Urinary bladder (tissue), 4 donors: ENCODE data around the gene SLC36A1. TPM values are rescaled to one million over a fixed set of nuclear protein-coding genes. Genes with fewer than 3 reads are reported as not detected.
"Not testable (repeated sequence)": the region's sequence is repeated elsewhere in the genome, so short reads cannot be mapped to it uniquely, and the experiment has no call there.

Experiments used
- DNase-seq: peaks from one replicate; pipeline ENCODE4 v3.0.0-alpha.2; 2015; ENCODE audit errors: extremely low spot score
- H3K27ac ChIP-seq: one replicate; pipeline ENCODE4 v1.5.1; 2013; ENCODE audit warnings: low read depth, mild to moderate bottlenecking, moderate library complexity
- H3K36me3 ChIP-seq: one replicate; pipeline ENCODE4 v1.6.1; 2013; ENCODE audit warnings: mild to moderate bottlenecking, moderate library complexity; ENCODE audit not compliant: insufficient read depth
- H3K4me1 ChIP-seq: one replicate; pipeline ENCODE4 v1.6.1; 2013; ENCODE audit warnings: mild to moderate bottlenecking, moderate library complexity; ENCODE audit not compliant: insufficient read depth
- H3K4me3 ChIP-seq: one replicate; pipeline ENCODE4 v1.5.1; 2013; ENCODE audit warnings: low read depth, low read length
- WGBS: extraction: QIAGEN DNeasy Blood & Tissue Kit; methylation state at CpG from one replicate; pipeline ENCODE4 v1.1.7; 2013; 5-methylcytosine and 5-hydroxymethylcytosine counted together
- polyA plus RNA-seq: library from polyadenylated mRNA; stranded (reverse); fragments of 200-250 nt; gene quantifications from one replicate; pipeline ENCODE4 v1.2.3, GENCODE V29; 2013
- total RNA-seq: library from RNA; depleted of rRNA; stranded (reverse); fragments of >200 nt; gene quantifications from one replicate; pipeline ENCODE4 v1.2.3, GENCODE V29; 2014
- donor health status: healthy with polysubstance abuse.
- donor health status: healthy.

SLC36A1 gene
- total and polyA plus RNA-seq, 2 donors, result 5.5 to 9.8 TPM

DNA sequence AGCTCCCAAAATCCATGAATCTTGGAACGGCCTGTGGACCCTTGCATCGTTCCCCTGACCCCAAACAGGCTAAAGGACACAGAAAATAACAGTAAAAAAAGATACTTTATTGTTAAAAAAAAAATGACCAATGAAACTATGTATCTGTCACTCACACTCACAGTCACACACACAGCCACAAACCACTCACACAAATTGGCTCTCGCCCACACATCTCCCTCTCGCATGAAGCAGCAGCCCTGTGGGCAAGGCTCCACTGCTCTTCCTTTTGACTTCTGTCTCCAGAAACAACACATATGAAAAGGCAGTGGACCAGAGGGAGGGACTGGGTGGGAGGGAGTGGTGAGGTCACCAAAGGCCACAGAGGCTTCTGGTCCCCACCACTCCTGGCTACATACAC, 56.6 kb downstream of the SLC36A1 start:
- WGBS, result 88% methylated on average over 4 of the region's 4 CpGs
- DNase-seq, result no peak
- Histone ChIP-seq H3K4me3 (no peak overlapping the region), H3K27ac (no peak overlapping the region), H3K36me3 (no peaks in the 10 kb centered on the region), H3K4me1 (no peaks in the 10 kb centered on the region)

DNA sequence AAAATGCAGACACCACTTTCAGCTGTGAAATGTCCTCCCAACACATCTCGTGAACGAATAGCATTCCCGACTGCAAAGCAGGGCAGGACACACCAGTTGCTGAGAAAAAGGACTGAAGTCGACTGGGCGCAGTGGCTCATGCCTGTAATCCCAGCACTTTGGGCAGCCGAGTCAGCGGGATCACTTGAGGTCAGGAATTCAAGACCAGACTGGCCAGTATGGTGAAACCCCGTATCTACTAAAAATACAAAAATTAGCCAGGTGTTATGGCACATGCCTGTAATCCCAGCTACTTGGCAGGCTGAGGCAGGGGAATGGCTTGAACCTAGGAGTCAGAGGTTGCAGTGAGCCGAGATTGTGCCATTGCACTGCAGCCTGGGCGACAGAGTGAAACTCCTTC, 60.9 kb downstream of the SLC36A1 start:
- WGBS, result 84% methylated on average over 10 of the region's 10 CpGs

DNA sequence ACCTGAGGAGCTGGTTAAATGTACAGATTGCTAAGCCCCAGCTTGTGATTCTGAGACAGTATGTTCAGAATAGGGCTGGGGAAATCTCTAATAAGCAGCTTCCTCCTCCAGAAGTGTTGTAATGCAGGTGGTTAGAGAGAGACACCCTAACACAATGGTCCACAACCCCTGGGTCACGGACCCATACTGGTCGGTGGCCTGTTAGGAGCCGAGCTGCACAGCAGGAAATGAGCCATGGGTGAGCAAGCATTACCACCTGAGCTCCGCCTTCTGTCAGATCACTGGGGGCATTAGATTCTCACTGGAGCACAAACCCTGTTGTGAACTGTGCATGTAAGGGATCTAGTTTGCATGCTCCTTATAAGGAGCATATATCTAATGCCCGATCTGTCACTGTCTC, 61.8 kb downstream of the SLC36A1 start:
- no peak overlapping the region for H3K4me3 ChIP-seq
- no peak overlapping the region for H3K27ac ChIP-seq
- no peaks in the 10 kb centered on the region for H3K36me3 ChIP-seq
- DNase-seq, result no peak
- WGBS, result 87% methylated on average over 5 of the region's 5 CpGs
- no peaks in the 10 kb centered on the region for H3K4me1 ChIP-seq

More for the DNA sequence above, 60.9 kb downstream of the SLC36A1 start:
- not testable (repeated sequence) for H3K36me3 ChIP-seq, DNase-seq, H3K27ac ChIP-seq, H3K4me1 ChIP-seq, H3K4me3 ChIP-seq

DNA sequence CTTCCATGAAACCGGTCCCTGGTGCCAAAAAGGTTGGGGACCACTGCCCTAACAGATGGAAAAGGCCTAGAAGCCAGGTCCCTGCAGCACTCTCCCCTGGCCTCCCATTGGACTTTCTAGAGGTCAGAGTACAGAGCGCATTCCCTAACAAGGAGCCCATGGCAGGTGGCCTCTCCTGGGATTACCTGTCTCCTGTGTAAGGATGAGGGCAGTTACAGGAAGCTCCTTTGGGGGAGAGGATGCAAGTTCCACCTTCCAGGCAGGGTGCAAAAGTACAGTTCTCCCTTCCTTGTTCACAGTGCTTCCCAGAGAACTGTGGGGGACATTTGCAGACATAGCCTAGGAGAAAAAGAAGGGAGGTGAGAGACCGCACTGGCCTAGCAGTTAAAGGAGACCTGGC, 62.4 kb downstream of the SLC36A1 start:
- Histone ChIP-seq H3K4me1 (no peaks in the 10 kb centered on the region), H3K36me3 (no peaks in the 10 kb centered on the region), H3K27ac (no peak overlapping the region), H3K4me3 (no peak overlapping the region)
- no peak for DNase-seq
- 97% methylated on average over 3 of the region's 3 CpGs for WGBS

DNA sequence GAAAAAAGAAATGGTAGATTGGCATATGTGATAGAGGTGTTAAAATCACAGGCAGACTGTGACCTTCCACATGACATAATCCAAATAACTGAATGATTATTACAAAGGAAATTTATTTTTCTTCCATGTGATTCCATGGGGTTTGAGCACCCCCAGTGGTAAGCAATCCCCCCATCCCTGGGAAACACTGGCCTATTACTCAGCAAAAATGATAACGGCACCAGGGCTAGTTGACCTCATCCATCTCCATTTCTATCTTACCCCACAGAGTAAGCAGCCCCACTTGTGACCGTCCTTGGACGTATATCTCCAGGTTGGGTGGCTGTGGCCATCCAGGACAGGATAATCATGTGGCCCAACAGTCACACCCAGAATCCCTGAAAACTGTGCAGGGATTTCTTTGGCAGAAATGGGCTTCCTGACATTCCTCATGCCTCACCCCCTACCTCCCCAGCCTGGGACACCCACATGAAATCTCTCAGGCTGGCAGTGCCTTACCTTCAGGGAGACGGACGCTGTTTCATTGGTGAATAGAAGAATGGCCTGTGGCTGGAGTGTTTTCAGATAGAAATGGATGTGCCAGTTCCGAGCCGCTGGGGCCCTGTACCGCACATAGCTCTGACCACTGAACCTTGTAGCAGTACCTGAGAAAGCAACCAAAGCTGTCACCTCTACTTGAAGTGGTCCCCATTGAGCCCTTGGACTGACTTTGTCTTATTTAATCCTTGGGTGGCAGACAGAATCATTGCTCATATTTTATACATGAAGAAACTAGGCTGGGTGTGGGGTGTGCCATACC, 69.9 kb downstream of the SLC36A1 start:
- WGBS, result 93% methylated on average over 8 of the region's 8 CpGs
- no peaks in the 10 kb centered on the region for H3K36me3 ChIP-seq
- no peak overlapping the region for H3K27ac ChIP-seq
- no peak overlapping the region for H3K4me3 ChIP-seq
- no peak for DNase-seq
- no peaks in the 10 kb centered on the region for H3K4me1 ChIP-seq

DNA sequence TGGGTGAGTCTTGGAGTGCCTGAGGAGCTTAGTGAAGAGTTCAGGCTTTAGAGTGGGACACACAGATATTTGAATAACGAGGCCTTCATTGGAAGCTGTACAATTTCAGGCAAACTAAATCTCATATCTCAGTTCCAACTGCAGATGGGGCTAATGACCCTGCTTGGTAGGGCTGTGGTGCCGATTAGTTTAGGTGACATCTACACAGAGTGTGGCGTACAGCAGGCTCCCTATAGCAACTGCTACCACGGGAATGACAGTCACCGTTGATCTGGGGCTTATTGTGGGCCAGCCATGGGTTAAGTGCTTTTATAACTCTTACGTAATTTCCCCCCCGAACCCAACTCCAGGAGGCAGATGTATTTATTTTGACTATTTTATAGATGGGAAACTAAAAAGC, 72.9 kb downstream of the SLC36A1 start:
- H3K4me3 ChIP-seq, result no peak overlapping the region
- no peaks in the 10 kb centered on the region for H3K4me1 ChIP-seq
- no peak for DNase-seq
- H3K27ac ChIP-seq, result no peak overlapping the region
- H3K36me3 ChIP-seq, result no peaks in the 10 kb centered on the region
- 55% methylated on average over 7 of the region's 7 CpGs for WGBS

DNA sequence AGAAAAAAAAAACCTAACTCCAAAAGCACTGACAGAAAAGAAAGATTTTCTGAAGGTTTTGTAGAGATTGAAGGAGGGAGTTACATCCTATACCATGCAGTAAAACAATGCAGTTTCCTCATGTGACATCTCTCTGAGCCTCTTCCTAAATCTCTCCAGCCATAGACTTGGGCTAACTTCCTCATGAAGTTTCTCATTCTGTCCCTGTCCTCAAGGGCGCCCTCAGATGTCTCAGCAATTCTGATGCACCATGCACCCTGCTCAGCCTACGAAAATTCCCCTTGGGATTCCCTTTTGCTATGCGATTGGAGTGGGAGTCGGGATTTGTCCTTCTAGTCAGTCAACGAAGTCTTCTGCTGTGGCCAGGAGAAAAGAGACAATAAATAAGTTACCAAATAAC, 74.8 kb downstream of the SLC36A1 start:
- 81% methylated on average over 5 of the region's 5 CpGs for WGBS
- no peaks in the 10 kb centered on the region for H3K36me3 ChIP-seq
- no peaks in the 10 kb centered on the region for H3K4me1 ChIP-seq
- H3K27ac ChIP-seq, result no peak overlapping the region
- DNase-seq, result no peak
- no peak overlapping the region for H3K4me3 ChIP-seq

DNA sequence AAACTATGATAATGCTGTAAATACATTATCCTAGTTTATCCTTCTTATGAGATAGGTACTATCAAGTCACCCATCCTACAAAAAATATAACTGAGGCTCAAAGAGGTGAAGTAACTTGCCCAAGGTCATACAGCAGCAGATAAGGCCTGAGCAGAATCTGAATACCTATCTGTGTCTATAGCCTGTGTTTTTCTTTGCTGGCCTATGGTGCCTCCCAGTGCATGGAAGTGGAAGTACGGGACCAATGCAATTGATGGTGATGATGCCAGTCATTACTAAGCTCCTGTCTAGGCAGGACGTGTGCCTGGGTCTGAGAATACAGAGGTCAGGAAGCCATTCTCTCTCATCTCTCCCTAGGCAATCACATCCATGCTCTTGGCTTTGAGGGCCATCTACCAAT, 75.9 kb downstream of the SLC36A1 start:
- Histone ChIP-seq H3K27ac (no peak overlapping the region), H3K4me1 (no peaks in the 10 kb centered on the region), H3K4me3 (no peak overlapping the region), H3K36me3 (no peaks in the 10 kb centered on the region)
- DNase-seq, result no peak
- WGBS, result 66% methylated on average over 2 of the region's 2 CpGs

DNA sequence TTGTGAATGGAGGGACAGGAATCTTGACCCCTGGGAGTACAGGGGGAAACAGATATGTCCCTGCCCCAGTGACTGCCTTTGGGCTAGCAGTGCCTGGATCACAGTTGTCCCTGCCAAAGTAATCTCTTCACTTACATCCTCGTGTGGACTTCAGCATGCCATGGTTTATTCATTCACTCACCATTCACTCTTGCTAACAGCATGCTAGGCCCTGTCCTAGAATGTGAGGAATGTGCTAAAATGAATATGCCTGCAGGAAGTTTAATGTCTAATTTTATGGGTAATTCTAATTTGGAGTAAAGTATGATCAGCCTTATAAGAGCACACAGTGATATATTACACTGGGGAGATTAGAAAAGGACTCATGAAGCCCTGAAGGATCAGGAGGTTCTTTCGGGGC, 80.8 kb downstream of the SLC36A1 start:
- no peak overlapping the region for H3K4me3 ChIP-seq
- 62% methylated on average over 2 of the region's 2 CpGs for WGBS
- H3K27ac ChIP-seq, result no peak overlapping the region

DNA sequence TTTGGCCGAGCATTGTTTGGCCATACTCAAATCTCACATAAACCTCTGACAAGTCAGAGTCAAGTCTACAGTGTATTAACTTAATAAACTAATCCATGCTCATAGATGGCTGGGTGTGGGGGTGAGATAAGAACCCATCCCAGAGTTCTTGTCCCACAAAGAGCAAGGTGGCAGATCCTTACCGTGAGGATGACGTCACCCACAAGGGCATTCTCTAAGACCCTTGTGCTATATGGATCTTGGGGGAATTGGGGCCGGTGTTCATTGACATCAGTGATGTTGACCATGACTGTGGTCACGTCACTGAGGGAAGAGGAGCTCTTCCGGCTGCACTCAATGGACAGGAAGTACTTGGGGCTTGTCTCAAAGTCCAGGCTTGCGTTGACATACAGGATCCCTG, 81.6 kb downstream of the SLC36A1 start:
- H3K36me3 ChIP-seq, result no peaks in the 10 kb centered on the region
- no peak overlapping the region for H3K4me3 ChIP-seq
- no peak for DNase-seq
- no peak overlapping the region for H3K27ac ChIP-seq
- WGBS, result 79% methylated on average over 7 of the region's 7 CpGs
- H3K4me1 ChIP-seq, result no peaks in the 10 kb centered on the region

More for the DNA sequence above, 80.8 kb downstream of the SLC36A1 start:
- no peak for DNase-seq
- H3K36me3 ChIP-seq, result no peaks in the 10 kb centered on the region
- no peaks in the 10 kb centered on the region for H3K4me1 ChIP-seq

DNA sequence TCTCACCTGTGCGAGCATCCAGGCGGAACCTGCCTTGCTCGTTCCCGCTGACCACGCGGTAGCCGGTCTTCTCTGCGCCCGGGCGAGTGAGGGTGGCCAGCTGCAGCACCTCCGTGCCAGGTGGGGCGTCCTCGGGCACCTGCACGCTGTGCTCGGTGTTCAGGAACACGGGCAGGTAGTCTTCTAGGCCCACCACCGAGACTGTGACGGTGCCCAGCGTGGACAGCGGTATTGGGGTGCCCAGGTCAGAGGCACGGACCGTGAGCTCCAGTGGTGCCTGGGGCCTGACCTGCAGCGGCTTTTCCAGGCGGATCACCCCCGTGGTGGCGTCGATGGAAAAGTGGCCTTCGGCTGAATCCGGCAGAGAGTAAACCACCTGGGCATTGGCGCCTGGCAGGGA, 84.2 kb downstream of the SLC36A1 start:
- DNase-seq, result no peak

DNA sequence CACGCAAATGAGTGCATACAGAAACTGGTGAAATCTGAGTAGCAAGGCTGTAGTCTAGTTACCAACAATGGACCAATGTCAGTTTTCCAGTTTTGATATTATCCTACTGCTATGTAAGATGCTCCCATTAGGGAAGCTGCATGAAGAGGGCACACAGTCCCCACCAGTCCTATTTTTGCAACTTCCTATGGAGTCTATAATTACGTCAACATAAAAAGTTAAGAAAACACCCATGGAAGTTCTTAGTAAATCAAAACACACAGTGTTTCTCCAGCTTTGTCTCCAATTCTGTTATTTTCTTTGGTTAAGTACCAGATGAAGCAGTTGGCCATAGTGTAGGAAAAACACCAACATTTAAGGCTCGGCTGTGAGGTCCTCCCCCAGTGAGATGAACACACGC, 85.0 kb downstream of the SLC36A1 start:
- 83% methylated on average over 4 of the region's 4 CpGs for WGBS
- no peak overlapping the region for H3K4me3 ChIP-seq
- no peaks in the 10 kb centered on the region for H3K36me3 ChIP-seq
- H3K4me1 ChIP-seq, result no peaks in the 10 kb centered on the region
- no peak for DNase-seq
- no peak overlapping the region for H3K27ac ChIP-seq

More for the DNA sequence above, 84.2 kb downstream of the SLC36A1 start:
- H3K36me3 ChIP-seq, result no peaks in the 10 kb centered on the region
- H3K4me1 ChIP-seq, result no peaks in the 10 kb centered on the region
- 95% methylated on average over 30 of the region's 30 CpGs for WGBS
- H3K27ac ChIP-seq, result no peak overlapping the region
- no peak overlapping the region for H3K4me3 ChIP-seq

DNA sequence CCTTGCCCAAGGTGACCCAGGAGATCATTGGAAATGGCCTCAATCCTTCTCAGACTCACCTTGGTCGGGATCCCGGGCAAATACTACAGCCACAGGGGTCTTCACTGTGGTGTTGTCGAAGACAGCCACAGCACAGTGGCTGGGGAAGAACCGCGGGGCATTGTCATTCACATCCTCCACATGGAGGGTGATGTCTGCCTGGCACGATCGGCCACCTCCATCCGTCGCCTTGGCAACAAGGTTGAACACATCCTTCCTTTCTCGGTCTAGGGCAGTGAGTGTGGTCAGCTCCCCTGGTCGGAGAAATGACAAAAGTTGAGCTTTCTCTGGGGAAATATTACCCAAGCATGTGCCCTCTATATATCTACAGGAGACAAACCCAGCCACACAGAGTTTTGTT, 86.9 kb downstream of the SLC36A1 start:
- WGBS, result 64% methylated on average over 11 of the region's 11 CpGs
- Histone ChIP-seq H3K4me1 (no peaks in the 10 kb centered on the region), H3K4me3 (no peak overlapping the region), H3K27ac (no peak overlapping the region), H3K36me3 (no peaks in the 10 kb centered on the region)
- DNase-seq, result no peak

DNA sequence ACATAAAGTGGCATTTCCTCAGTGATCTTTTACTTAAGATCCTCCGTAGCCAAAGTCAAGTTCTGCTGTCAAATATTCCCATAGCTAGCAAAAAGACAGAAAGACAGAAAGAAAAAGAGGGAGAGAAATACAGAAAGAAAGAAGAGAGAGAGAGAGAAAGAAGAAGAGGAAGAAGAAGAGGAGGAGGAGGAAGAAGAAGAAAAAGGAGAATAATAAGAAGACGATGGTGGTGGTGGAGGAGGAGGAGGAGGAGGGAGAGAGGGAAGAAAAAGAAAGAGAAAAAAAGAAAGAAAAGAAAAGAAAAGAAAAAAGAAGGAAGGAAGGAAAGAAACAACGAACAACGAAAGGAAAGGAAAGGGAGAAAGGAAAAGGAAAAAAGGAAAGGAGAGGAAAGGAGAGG, 89.6 kb downstream of the SLC36A1 start:
- no peak overlapping the region for H3K4me3 ChIP-seq
- no peaks in the 10 kb centered on the region for H3K4me1 ChIP-seq
- WGBS, result 82% methylated on average over 4 of the region's 4 CpGs
- no peak for DNase-seq
- H3K27ac ChIP-seq, result no peak overlapping the region
- H3K36me3 ChIP-seq, result no peaks in the 10 kb centered on the region

DNA sequence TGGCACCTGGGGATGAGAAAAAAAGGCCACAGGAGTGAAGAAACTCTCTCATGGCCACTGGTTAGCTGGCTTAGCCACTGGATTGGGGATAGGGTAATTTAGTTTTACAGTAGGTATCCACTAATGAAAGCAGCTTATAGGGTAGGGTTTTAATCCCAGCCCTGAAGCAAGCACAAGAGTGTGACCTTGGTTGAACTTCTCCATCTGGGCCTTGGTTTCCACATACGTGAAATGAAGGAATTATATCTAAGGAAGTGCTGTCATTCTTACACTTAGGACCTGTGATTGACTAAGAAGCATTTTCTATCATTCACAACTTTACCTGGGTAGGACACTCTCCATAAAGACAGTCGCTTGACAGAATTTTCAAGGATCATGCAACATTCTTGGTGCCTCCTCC, 94.2 kb downstream of the SLC36A1 start:
- Histone ChIP-seq H3K27ac (no peak overlapping the region), H3K36me3 (no peaks in the 10 kb centered on the region), H3K4me1 (no peaks in the 10 kb centered on the region), H3K4me3 (no peak overlapping the region)
- DNase-seq, result no peak
- WGBS, result 82% methylated on average over 2 of the region's 2 CpGs
